CD4-positive, alpha-beta memory T cell (primary cell): ENCODE measurements around the gene MLLT1. TPM values are rescaled to one million over a fixed set of nuclear protein-coding genes. Genes with fewer than 3 reads are reported as not detected.
A peak's percentile ranks its signal among the peaks of the same experiment; 100 is the strongest.

Source experiments
- CTCF ChIA-PET: fragments of 350-600 bp; sonication (Branson Sonifier 250); formaldehyde crosslinking; loops from one replicate; lab custom pipeline; 2021; ENCODE audit warnings: inconsistent platforms; ENCODE audit not compliant: partially characterized antibody; lab: Charles Lee
- POLR2A ChIA-PET: fragments of 350-600 bp; sonication (Branson Sonifier 250); formaldehyde crosslinking; loops from one replicate; lab custom pipeline; 2021; ENCODE audit not compliant: partially characterized antibody; lab: Charles Lee
- DNase-seq, 5 donors: peaks; one replicate each; pipeline versions ENCODE4 v3.0.0 to v3.0.0-alpha.2; 2020 to 2022; ENCODE audit warnings: mixed read lengths in 1 of 5
- H3K27ac ChIP-seq: one replicate; pipeline ENCODE4 v1.7.0; 2013; ENCODE audit warnings: low read depth, low read length
- H3K27me3 ChIP-seq: 2 replicates; pipeline ENCODE4 v1.7.0; 2013; ENCODE audit warnings: mild to moderate bottlenecking, low read length, moderate library complexity; ENCODE audit not compliant: insufficient read depth
- H3K36me3 ChIP-seq: 2 replicates; pipeline ENCODE4 v1.7.0; 2013; ENCODE audit warnings: mild to moderate bottlenecking, low read length, moderate library complexity; ENCODE audit not compliant: insufficient read depth
- H3K4me1 ChIP-seq: 2 replicates; pipeline ENCODE4 v1.7.0; 2013; ENCODE audit warnings: mild to moderate bottlenecking, low read length, moderate library complexity; ENCODE audit not compliant: insufficient read depth
- H3K4me3 ChIP-seq, 2 donors: one replicate each; pipeline ENCODE4 v1.7.0; 2013; ENCODE audit warnings: low read length in 2 of 2, mild to moderate bottlenecking in 1 of 2
- H3K9me3 ChIP-seq, 2 donors: one replicate each; pipeline ENCODE4 v1.7.0; 2013; ENCODE audit warnings: low read length in 2 of 2, control low read depth in 1 of 2; ENCODE audit not compliant: control insufficient read depth in 1 of 2
- H3K27ac Mint-ChIP-seq, 7 donors: one replicate each; pipeline ENCODE4 v1.8.0; 2020 to 2021; ENCODE audit warnings: mixed read lengths in 7 of 7, mild to moderate bottlenecking in 6 of 7, inconsistent platforms in 3 of 7, moderate library complexity in 3 of 7
- H3K27me3 Mint-ChIP-seq, 2 donors: one replicate each; pipeline ENCODE4 v1.8.0; 2020 to 2021; ENCODE audit warnings: mixed read lengths in 2 of 2
- H3K36me3 Mint-ChIP-seq, 2 donors: one replicate each; pipeline ENCODE4 v1.8.0; 2020 to 2021; ENCODE audit warnings: mixed read lengths in 2 of 2, inconsistent platforms in 1 of 2, mild to moderate bottlenecking in 1 of 2
- H3K4me1 Mint-ChIP-seq, 4 donors: one replicate each; pipeline ENCODE4 v1.8.0; 2020 to 2021; ENCODE audit warnings: mixed read lengths in 4 of 4, mild to moderate bottlenecking in 1 of 4
- H3K4me3 Mint-ChIP-seq, 8 donors: one replicate each; pipeline ENCODE4 v1.8.0; 2020 to 2021; ENCODE audit warnings: mixed read lengths in 8 of 8, mild to moderate bottlenecking in 7 of 8, moderate library complexity in 6 of 8, inconsistent platforms in 3 of 8
- H3K9me3 Mint-ChIP-seq, 8 donors: one replicate each; pipeline ENCODE4 v1.8.0; 2020 to 2021; ENCODE audit warnings: mixed read lengths in 8 of 8, mild to moderate bottlenecking in 5 of 8, inconsistent platforms in 3 of 8, moderate library complexity in 1 of 8
- intact Hi-C: fragments of 100-400 bp; cut with micrococcal nuclease; formaldehyde crosslinking; loops from one replicate; pipeline ENCODE4 v1.15.1; 2023
- polyA plus RNA-seq, 2 donors: library from polyadenylated mRNA; unstranded; fragments of 300-500 nt; fragmentation: Illumina TruSeq; gene quantifications; one replicate each; pipeline ENCODE4 v1.2.3, GENCODE V29; 2021
- total RNA-seq, 2 experiments: library from RNA; stranded (reverse); gene quantifications; one replicate each; pipeline ENCODE4 v1.2.3, GENCODE V29; 2021

MLLT1 gene
- total and polyA plus RNA-seq, 4 experiments from 2014 or later: 0.50 to 41.7 (median 21.6) TPM

DNA sequence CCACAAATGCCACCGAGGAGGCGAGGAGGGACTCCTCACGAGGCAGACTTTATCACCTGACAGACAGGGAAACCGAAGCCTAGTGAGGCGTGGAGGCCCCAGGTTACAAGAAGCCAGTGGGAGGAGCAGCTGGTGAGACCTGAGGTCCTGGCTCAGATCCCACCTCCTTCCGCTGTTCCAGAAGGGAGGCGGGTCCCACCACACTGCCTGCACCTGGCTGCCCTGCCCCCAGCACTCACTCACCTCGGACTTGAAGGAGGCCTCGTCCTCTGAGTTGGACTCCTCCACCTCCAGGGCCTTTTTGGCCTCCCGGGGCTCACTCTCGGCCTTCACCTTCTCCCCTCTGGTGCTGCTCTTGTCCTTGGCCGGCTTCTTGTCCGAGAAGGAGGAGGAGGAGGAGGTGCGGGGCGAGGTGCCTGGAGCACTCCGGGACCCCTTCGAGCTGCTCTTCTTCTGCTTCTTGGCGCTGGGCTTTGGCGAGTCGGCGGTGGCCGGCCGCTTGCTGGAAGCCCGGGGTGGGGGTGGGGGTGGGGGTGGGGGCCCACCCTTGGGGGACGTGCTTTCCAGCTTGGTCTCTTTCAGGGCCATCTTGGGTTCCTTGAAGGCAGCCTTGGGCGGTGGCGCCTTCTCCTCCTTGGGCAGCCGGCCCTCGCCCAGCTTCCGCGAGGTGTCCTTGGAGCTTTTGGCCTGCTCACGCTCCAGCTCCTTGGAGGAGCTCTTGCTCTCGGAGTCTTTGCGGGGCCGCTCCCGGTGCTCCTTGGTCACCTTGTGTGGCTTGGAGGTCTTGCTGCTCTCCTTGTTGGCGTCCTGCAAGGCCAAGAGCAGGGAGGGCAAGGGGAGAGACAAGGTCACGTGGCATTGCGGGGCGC lies 57.7 kb downstream of the MLLT1 start:
- H3K4me3 ChIP-seq: no peak overlapping the region
- no peak overlapping the region for H3K27ac Mint-ChIP-seq
- no peaks in the 10 kb centered on the region for H3K9me3 Mint-ChIP-seq
- peaks cover 9 to 28% of the 10 kb centered on the region in 2 donors for H3K36me3 Mint-ChIP-seq
- DNase-seq: peak in 1 of 5 donors; percentile 25
- ChIA-PET CTCF (no interaction called here), POLR2A (no interaction called here)
- H3K4me1 Mint-ChIP-seq: peaks cover 0 to 4% (median 2%) of the 10 kb centered on the region in 4 donors
- H3K4me3 Mint-ChIP-seq: no peak overlapping the region
- intact Hi-C loops: no loop called here
- H3K27ac ChIP-seq: no peak overlapping the region
- no peaks in the 10 kb centered on the region for H3K9me3 ChIP-seq
- H3K36me3 ChIP-seq: peaks cover 4% of the 10 kb centered on the region
- no peaks in the 10 kb centered on the region for H3K27me3 ChIP-seq
- no peaks in the 10 kb centered on the region for H3K27me3 Mint-ChIP-seq
- no peaks in the 10 kb centered on the region for H3K4me1 ChIP-seq

DNA sequence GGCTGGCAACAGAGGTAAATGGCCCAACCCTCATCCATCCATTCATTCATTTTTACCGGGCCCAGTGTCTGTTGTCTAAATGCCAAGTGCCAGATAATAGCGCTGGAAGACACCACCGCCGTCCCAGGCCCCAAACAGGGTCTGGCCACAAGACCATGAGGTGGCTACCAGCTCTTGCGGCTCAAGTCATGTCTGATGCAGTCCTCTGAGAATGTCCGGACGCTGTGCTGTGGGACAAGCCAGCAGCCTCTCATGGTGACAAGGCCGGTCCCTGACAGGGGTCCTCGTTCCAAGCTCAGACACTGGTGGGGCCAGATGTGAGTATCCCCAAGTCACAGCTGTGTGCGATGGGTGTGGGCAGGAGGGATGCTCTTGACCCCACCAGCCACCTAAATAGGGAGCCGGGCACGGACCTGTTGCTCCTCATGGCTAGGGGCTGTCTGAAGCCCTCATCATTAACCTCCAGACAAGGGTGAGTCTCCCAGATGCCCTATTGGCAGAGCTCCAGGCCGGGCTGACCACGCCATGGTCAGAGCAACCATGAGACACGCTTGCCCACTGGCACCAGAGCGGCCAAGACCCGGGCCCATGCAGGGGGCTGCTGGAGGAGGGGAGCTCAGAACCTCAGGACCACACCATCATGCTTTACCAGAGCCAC lies 58.4 kb downstream of the MLLT1 start:
- H3K36me3 ChIP-seq: peaks cover 4% of the 10 kb centered on the region
- H3K4me3 ChIP-seq: no peak overlapping the region
- Mint-ChIP-seq H3K9me3 (no peaks in the 10 kb centered on the region), H3K4me1 (peaks cover 0 to 4% (median 2%) of the 10 kb centered on the region in 4 donors), H3K4me3 (no peak overlapping the region), H3K27ac (no peak overlapping the region), H3K36me3 (peaks cover 8 to 24% of the 10 kb centered on the region in 2 donors), H3K27me3 (no peaks in the 10 kb centered on the region)
- no peak for DNase-seq
- H3K27ac ChIP-seq: no peak overlapping the region
- no peaks in the 10 kb centered on the region for H3K27me3 ChIP-seq
- no peaks in the 10 kb centered on the region for H3K4me1 ChIP-seq
- H3K9me3 ChIP-seq: no peaks in the 10 kb centered on the region
- intact Hi-C loops: no loop called here
- CTCF ChIA-PET: no interaction called here
- POLR2A ChIA-PET: no interaction called here

DNA sequence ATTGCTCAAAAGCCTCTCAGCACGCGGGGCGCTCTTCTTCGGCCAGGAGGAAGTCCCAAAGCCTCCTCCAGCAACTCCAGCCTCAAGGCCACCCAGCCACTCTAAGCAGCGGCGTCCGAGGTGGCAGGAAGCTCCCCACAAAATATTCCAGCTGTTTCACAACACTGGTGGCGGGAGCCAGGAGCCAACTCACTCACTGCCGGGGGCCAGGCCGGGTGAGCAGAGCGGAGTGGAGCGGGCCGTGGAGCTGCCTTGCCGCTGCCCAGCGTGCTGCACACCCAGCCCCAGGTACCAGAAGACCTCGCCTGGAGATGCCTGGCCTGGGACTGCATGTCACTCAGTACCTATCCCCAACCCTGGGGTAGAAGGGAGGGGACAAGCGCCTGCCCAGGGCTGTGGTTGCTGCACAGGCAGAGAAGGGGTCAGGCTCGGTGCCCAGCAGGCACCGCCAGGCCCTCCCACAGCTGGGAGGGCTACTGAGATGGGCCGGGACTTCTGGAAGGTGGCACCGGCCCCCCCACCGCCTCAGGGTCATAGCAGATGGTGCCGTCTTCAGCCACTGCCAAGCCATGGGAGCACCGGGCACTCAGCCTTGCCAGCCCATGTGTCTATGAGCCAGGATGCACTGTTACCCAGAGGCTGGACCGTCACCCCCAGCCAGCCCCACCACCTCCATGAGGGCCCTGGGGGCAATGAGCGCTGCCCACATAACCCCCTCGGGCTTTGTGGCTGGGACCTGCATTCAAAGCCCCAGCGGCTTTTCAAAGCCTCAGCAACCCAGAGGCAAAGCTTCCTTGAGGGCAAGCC lies 59.2 kb downstream of the MLLT1 start:
- H3K4me1 ChIP-seq: no peaks in the 10 kb centered on the region
- no peaks in the 10 kb centered on the region for H3K27me3 ChIP-seq
- Mint-ChIP-seq H3K4me3 (no peak overlapping the region), H3K4me1 (peaks cover 0 to 4% (median 2%) of the 10 kb centered on the region in 4 donors), H3K36me3 (peaks cover 3 to 17% of the 10 kb centered on the region in 2 donors), H3K27me3 (no peaks in the 10 kb centered on the region), H3K27ac (no peak overlapping the region), H3K9me3 (no peaks in the 10 kb centered on the region)
- H3K27ac ChIP-seq: no peak overlapping the region
- peaks cover 4% of the 10 kb centered on the region for H3K36me3 ChIP-seq
- H3K4me3 ChIP-seq: no peak overlapping the region
- CTCF ChIA-PET: interaction anchor here (0.5 kb wide), 1 partner anchor 234 kb away, joined by 3 read pairs; no protein-coding TSS in a partner anchor
- POLR2A ChIA-PET: no interaction called here
- no peaks in the 10 kb centered on the region for H3K9me3 ChIP-seq
- peak in 1 of 5 donors; percentile 19 for DNase-seq
- intact Hi-C loops: no loop called here

DNA sequence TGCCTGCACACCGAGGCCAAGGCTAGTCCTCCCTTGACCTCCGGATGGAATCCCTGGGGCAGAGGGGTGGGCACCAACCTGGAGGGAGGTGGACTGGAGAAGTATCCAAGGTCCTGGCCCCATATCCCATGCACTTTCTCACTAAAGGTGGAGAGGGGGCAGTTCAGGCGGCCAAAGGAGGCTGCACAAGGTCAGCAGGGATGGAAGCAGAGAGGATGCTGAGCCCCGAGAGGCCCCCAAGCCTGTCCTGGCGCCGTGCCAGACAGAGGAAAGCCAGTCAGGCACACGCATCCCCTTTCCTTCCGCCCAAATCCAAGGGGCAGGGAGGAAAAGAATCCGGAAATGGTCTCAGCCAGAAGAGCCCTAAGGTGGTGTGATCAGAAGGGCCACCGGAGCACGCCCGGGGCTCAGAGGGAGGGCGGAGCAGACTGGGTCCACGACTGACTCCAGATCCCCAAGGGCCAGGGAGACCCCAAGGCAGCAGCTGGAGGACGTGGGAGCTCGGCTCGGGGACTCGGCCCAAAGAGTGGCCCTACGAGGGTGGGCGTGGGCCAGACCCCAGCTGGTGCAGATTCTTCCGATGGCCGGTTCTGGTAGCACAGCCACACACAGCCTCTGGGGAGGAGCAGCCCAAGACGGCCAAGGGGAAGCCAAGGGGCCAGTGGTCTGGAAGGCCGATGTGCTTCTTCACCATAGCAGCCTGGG lies 60.0 kb downstream of the MLLT1 start:
- H3K36me3 Mint-ChIP-seq: peaks cover 3 to 14% of the 10 kb centered on the region in 2 donors
- H3K27ac Mint-ChIP-seq: no peak overlapping the region
- no peaks in the 10 kb centered on the region for H3K27me3 Mint-ChIP-seq
- Histone ChIP-seq H3K4me3 (no peak overlapping the region), H3K4me1 (no peaks in the 10 kb centered on the region), H3K27ac (no peak overlapping the region), H3K9me3 (no peaks in the 10 kb centered on the region), H3K36me3 (peaks cover 4% of the 10 kb centered on the region), H3K27me3 (no peaks in the 10 kb centered on the region)
- intact Hi-C loops: no loop called here
- no peaks in the 10 kb centered on the region for H3K9me3 Mint-ChIP-seq
- peak in 1 of 5 donors; percentile 15 for DNase-seq
- peaks cover 0 to 4% (median 2%) of the 10 kb centered on the region in 4 donors for H3K4me1 Mint-ChIP-seq
- CTCF ChIA-PET: interaction anchor here (1.6 to 2.4 kb wide), 4 partner anchors 14 to 68 kb away, joined by 5 to 13 read pairs (median 8); no protein-coding TSS in a partner anchor
- no peak overlapping the region for H3K4me3 Mint-ChIP-seq
- POLR2A ChIA-PET: no interaction called here

DNA sequence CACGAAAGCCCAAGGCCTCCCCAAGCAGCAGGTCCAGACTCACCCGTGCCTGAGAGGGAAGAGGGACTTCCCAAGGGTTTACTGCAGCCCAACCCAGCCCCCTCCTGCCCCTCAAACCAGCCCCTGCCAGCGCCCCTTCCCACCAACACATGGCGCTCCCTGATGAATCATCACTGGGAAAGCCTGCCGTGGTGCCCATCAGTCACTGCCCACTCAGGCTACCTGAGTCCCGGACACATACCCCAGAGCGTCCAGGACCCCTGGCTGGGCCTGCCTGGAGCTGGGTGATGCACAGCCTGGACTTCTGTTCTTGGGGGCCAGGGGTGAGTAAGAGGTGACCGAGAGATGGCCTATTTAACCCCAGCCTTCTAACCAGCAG lies 60.6 kb downstream of the MLLT1 start:
- H3K4me1 Mint-ChIP-seq: peaks cover 0 to 4% (median 2%) of the 10 kb centered on the region in 4 donors
- H3K4me3 Mint-ChIP-seq: no peak overlapping the region
- no peaks in the 10 kb centered on the region for H3K27me3 Mint-ChIP-seq
- POLR2A ChIA-PET: interaction anchor here (1.0 kb wide), 1 partner anchor 93 kb away, joined by 3 read pairs; no protein-coding TSS in a partner anchor
- no peaks in the 10 kb centered on the region for H3K9me3 Mint-ChIP-seq
- no peak overlapping the region for H3K27ac Mint-ChIP-seq
- no peak for DNase-seq
- H3K27me3 ChIP-seq: no peaks in the 10 kb centered on the region
- peaks cover 3 to 10% of the 10 kb centered on the region in 2 donors for H3K36me3 Mint-ChIP-seq
- peaks cover 4% of the 10 kb centered on the region for H3K36me3 ChIP-seq
- intact Hi-C loops: no loop called here
- no peak overlapping the region for H3K4me3 ChIP-seq
- H3K4me1 ChIP-seq: no peaks in the 10 kb centered on the region
- CTCF ChIA-PET: interaction anchor here (0.7 to 2.4 kb wide), 20 partner anchors 11 to 644 kb away, joined by 3 to 26 read pairs (median 4); partner anchors contain the start of genes DENND1C and GPR108
- H3K27ac ChIP-seq: no peak overlapping the region
- no peaks in the 10 kb centered on the region for H3K9me3 ChIP-seq

DNA sequence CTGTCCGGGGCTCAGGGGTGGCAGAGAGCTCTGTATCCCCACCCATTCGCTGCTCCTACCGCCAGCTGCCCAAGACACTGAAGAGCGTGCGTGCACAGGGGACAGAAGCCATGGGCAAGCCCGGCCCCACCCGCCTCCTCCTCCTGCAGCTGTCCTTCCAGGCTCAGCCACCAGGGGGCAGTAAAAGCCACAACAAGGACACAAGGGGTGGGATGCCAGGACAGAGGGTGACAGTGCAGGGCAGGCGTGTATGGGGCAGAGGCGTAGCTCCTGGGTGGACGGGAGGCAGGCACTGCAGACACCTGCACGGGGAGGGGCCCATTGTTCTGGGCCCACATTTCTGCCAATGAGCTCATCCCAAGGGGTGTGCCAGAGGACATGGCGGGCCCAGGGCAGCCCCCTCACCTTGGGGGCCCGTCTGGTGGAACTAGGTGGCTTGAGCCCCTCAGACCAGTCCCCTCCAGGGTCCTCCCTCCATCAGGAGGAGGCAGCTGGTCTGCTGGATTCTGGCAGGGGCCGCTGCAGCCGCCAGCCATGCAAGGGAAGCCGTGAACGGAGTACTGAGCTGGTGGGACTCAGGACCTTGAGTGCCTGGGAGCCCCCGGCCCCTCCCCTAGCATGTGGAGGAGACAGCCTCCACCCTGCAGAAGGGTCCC lies 61.2 kb downstream of the MLLT1 start:
- ChIA-PET CTCF (interaction anchor here (0.7 to 2.4 kb wide), 27 partner anchors 10 to 645 kb away, joined by 3 to 26 read pairs (median 4); partner anchors contain the start of genes CLPP, DENND1C, GPR108 and KHSRP), POLR2A (interaction anchor here (1.0 kb wide), 1 partner anchor 93 kb away, joined by 3 read pairs; no protein-coding TSS in a partner anchor)
- H3K4me3 ChIP-seq: no peak overlapping the region
- no peak overlapping the region for H3K27ac ChIP-seq
- Mint-ChIP-seq H3K4me3 (no peak overlapping the region), H3K27ac (peak overlapping the region in 1 of 7 donors; percentile 17), H3K36me3 (peaks cover 3 to 8% of the 10 kb centered on the region in 2 donors), H3K9me3 (no peaks in the 10 kb centered on the region), H3K27me3 (no peaks in the 10 kb centered on the region), H3K4me1 (peaks cover 0 to 4% (median 2%) of the 10 kb centered on the region in 4 donors)
- H3K27me3 ChIP-seq: no peaks in the 10 kb centered on the region
- H3K9me3 ChIP-seq: no peaks in the 10 kb centered on the region
- intact Hi-C loops: loop anchor here (1.0 kb wide), 1 partner anchor 645 kb away; no protein-coding TSS in a partner anchor
- DNase-seq: peak; percentile 69 to 77 (median 72)
- H3K4me1 ChIP-seq: no peaks in the 10 kb centered on the region
- peaks cover 4% of the 10 kb centered on the region for H3K36me3 ChIP-seq
